Measurements from ENCODE around the gene NRXN3. TPM values are rescaled to one million over a fixed set of nuclear protein-coding genes. Genes with fewer than 3 reads are reported as not detected.

NRXN3 gene
- total RNA-seq, 1 experiment from 2014 or later, result not detected

DNA sequence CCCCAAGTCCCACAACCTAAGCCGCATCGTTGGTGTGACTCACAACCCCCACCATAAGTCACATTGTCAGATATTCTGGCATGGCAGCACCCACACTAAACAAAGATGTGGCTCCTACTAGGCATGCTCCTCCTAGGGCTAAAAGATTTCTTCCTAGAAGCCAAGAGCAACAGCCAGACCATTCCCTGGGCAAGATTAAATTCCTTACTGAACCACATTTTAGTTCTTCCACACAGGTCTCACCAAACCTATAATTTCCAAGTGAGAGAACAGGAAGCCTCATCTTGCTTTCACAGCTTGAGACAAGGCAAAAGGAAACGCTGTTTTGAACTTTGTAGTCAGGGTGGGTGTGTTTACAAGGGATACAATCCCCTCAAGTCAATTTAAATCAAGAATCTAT, 1408.3 kb downstream of the NRXN3 start:
- Histone ChIP-seq H2AFZ (no peak overlapping the region), H3K79me2 (ENCODE audit: low read depth) (no peaks in the 10 kb centered on the region), H4K20me1 (ENCODE audit: insufficient read depth) (no peaks in the 10 kb centered on the region), H3K4me1 (replicated peaks; ENCODE audit: insufficient read depth) (no peaks in the 10 kb centered on the region), H3K36me3 (ENCODE audit: low read depth) (no peaks in the 10 kb centered on the region), H3K9me2 (ENCODE audit: insufficient read depth) (no peaks in the 10 kb centered on the region), H3K4me2 (no peak overlapping the region), H3K27me3 (ENCODE audit: insufficient read depth, low read depth) (no peaks in the 10 kb centered on the region), H3K9me3 (ENCODE audit: insufficient read depth, low read depth) (no peaks in the 10 kb centered on the region), H3K4me3 (no peak overlapping the region), H3K27ac (no peak overlapping the region), H3F3A (ENCODE audit: insufficient read depth, low read depth) (no peaks in the 10 kb centered on the region)
- BruUV-seq (replicated peaks), result no TSS peak
- DNase-seq, result no peak
- ChIA-PET POLR2A (ENCODE audit: unreplicated experiment) (no interaction called here), CTCF (no interaction called here)
- intact Hi-C loops (cut with micrococcal nuclease; ENCODE audit: unreplicated experiment), result no loop called here
- TF ChIP-seq EZH2 (IDR thresholded peaks at IDR 0.05; ENCODE audit: low read depth), result no peak
- TF ChIP-seq, protein P1, sequence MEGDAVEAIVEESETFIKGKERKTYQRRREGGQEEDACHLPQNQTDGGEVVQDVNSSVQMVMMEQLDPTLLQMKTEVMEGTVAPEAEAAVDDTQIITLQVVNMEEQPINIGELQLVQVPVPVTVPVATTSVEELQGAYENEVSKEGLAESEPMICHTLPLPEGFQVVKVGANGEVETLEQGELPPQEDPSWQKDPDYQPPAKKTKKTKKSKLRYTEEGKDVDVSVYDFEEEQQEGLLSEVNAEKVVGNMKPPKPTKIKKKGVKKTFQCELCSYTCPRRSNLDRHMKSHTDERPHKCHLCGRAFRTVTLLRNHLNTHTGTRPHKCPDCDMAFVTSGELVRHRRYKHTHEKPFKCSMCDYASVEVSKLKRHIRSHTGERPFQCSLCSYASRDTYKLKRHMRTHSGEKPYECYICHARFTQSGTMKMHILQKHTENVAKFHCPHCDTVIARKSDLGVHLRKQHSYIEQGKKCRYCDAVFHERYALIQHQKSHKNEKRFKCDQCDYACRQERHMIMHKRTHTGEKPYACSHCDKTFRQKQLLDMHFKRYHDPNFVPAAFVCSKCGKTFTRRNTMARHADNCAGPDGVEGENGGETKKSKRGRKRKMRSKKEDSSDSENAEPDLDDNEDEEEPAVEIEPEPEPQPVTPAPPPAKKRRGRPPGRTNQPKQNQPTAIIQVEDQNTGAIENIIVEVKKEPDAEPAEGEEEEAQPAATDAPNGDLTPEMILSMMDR (conservative IDR thresholded peaks at IDR 0.05), result no peak

DNA sequence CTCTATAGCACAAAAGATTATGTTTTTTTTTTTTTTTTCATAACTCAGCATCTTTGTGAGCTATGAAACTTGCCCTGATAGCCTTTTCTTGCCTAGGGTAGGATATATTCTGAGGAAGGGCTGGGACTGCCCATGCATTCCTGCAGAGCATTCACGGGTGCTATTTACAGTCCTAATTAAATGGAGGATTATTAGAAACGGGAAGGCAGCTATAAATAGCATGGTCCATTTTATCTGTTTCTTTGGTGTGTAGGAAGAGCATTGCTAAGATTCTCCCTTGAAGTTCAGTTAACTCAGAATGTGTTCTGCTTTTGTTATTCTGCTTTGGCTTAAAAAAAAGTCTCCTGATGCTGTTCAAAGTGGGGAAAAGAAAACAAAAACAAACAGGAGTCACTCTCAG, 1410.2 kb downstream of the NRXN3 start:
- Histone ChIP-seq H3K4me1 (replicated peaks; ENCODE audit: insufficient read depth) (no peaks in the 10 kb centered on the region), H3K27ac (no peak overlapping the region), H3K9me3 (ENCODE audit: insufficient read depth, low read depth) (no peaks in the 10 kb centered on the region), H3K79me2 (ENCODE audit: low read depth) (no peaks in the 10 kb centered on the region), H3K4me2 (no peak overlapping the region), H3K9me2 (ENCODE audit: insufficient read depth) (no peaks in the 10 kb centered on the region), H3K4me3 (no peak overlapping the region), H3K36me3 (ENCODE audit: low read depth) (no peaks in the 10 kb centered on the region), H4K20me1 (ENCODE audit: insufficient read depth) (no peaks in the 10 kb centered on the region), H3K27me3 (ENCODE audit: insufficient read depth, low read depth) (no peaks in the 10 kb centered on the region), H3F3A (ENCODE audit: insufficient read depth, low read depth) (no peaks in the 10 kb centered on the region), H2AFZ (no peak overlapping the region)
- no peak for TF ChIP-seq EZH2 (IDR thresholded peaks at IDR 0.05; ENCODE audit: low read depth)
- TF ChIP-seq, protein P1 (conservative IDR thresholded peaks at IDR 0.05), result no peak
- CTCF ChIA-PET, result no interaction called here
- BruUV-seq (replicated peaks), result no TSS peak
- intact Hi-C loops (cut with micrococcal nuclease; ENCODE audit: unreplicated experiment), result no loop called here
- no peak for DNase-seq
- POLR2A ChIA-PET (ENCODE audit: unreplicated experiment), result no interaction called here

DNA sequence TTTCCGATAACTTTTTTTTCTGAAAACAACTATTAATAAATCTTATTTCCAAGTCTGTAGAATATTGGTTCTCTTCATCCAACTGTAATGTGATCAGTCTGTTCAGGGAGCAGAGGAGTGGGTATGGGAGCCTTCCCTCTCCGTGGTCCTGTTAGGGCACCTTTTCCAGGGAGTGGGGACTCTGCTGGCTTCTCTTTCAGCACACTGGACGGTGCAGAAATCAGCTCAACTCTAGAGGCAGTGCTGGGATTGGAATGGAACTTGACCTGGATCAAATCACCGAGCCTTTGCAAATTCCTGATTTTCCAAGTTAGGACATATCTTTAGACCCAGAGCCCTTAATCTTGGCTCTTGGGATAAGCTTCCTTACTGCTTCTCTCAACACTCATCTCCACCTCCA, 1410.7 kb downstream of the NRXN3 start:
- Histone ChIP-seq H2AFZ (no peak overlapping the region), H3K9me2 (ENCODE audit: insufficient read depth) (no peaks in the 10 kb centered on the region), H3K27me3 (ENCODE audit: insufficient read depth, low read depth) (no peaks in the 10 kb centered on the region), H3K36me3 (ENCODE audit: low read depth) (no peaks in the 10 kb centered on the region), H4K20me1 (ENCODE audit: insufficient read depth) (no peaks in the 10 kb centered on the region), H3K79me2 (ENCODE audit: low read depth) (no peaks in the 10 kb centered on the region), H3K9me3 (ENCODE audit: insufficient read depth, low read depth) (no peaks in the 10 kb centered on the region), H3F3A (ENCODE audit: insufficient read depth, low read depth) (no peaks in the 10 kb centered on the region), H3K4me3 (no peak overlapping the region), H3K4me2 (no peak overlapping the region), H3K4me1 (replicated peaks; ENCODE audit: insufficient read depth) (no peaks in the 10 kb centered on the region), H3K27ac (no peak overlapping the region)
- no TSS peak for BruUV-seq (replicated peaks)
- ChIA-PET CTCF (no interaction called here), POLR2A (ENCODE audit: unreplicated experiment) (no interaction called here)
- no peak for DNase-seq
- TF ChIP-seq, protein P1 (conservative IDR thresholded peaks at IDR 0.05), result no peak
- TF ChIP-seq EZH2 (IDR thresholded peaks at IDR 0.05; ENCODE audit: low read depth), result no peak
- intact Hi-C loops (cut with micrococcal nuclease; ENCODE audit: unreplicated experiment), result no loop called here

Data from PC-9 (cell line).